Measurements from ENCODE around the gene TMEM141.
A peak's percentile ranks its signal among the peaks of the same experiment; 100 is the strongest.

TMEM141 gene

DNA sequence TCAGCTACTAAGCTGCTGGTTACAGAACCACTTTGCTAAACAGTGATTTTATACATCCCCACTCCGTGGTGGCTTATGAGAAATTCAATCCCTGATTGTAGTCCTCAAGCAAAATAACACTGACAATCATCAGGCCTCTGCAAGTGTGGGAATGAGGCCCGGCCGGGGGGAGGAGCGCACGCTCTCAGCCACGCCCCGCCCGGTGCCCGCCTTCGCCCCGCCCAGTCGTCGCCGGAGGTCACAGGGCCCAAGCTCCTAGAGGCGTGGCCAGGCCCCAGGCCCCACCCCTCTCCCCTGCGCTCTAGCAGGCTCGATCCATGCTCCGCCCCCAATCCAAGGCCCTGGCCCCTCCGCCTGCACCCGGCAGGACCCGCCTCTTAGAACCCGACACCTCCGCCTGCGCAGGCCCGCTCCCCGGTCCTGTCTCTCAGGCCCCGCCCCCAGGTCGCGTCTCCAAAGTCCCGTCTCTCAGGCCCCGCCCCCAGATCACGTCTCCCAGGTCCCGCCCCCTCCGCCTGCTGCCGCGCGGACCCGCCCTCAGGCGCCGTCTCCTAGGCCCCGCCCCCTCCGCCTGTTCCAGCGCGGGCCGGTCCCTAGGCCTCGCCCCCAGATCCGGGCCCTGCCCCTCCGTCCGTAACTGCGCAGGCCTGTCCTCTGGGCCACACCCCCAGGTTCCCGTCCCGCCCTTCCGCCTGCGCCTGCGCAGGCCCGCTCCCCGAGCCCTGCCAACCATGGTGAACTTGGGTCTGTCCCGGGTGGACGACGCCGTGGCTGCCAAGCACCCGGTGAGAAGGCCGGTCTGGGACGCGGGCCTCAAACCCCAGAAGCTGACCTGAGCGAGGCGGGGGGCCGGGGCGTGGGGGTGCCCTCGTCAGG, at the start of gene TMEM141:
TMEM141 (plus strand) TSS at position 705 of the 876 bp plus-strand sequence; CDS start at position 732, 27 bp downstream.
- DNase-seq: peak; percentile 100

DNA sequence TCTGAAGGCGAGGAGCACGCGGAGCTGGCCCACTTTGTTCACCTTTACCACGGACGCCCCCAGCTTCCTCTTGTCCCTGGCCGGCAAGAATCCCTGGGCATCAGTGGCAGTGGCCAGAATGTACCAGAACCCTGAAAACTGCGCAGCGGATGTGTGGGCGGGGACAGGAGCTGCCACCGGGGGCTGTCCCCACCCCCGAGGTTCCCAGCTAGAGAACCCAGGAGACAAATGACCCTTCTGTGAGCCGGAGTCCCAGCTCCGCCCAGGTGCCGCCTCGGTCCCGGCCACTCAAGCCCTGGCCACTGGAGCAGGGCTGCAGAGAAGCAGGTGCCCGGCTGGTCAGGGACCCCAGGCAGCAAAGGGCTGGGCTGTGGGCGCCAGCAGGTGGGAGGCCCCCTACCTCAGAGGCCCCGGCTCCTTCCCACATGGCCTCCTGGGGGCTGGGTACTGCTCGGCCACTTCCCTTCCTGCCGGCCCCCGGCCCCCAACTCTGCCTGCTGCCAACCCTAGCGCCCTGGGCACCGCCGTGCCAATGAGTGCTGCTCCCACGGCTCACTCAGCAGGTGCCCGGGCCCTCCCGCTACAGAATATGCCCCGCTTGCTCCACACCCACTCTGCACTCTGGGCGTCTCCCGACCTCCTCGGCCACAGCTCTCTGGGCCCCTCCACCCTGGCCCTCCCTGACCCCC, 49.1 kb upstream of the TMEM141 start:
- DNase-seq: no peak

DNA sequence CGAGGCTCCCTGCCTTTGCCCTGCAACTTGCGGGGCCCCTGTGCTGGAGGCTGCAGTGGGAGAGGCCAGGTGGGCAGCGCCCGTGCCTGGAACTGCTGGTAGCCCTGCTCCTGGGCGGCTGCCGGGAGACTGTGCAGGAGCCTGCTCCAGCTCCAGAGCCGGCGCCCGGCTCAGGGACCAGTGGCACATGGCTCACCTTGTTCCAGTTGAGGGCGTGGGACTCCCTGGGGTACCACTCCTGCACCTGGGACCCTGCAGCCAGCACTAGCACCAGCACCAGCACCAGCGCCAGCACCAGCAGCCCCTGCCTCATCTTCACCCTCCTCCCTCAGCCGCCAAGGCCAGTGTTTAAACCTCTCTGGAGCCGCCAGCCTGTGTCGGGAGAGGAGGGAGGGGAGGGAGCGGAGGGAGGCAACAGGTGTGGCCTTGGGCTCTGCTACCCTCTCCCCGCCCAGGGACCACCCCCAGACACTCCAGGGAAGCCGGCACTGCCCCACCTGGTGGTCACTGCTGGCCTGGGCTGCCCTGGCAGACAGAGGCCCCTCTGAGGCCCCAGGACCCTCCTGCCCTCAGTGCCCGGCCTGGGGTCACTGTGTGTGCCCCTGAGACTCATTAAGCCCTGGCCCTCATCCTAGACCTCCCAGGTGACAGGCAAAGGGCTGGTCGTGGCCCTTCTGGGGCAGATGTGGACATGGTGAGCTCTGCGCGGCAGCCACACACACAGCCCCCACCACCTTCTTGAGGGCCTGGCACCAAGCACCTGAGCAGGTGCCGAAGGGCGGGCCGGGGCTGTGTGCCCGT, 48.4 kb upstream of the TMEM141 start, which contains the start of gene LCN10:
LCN10 (minus strand) TSS at position 350 of the 801 bp plus-strand sequence; CDS start at position 313, 37 bp downstream.
- no peak for DNase-seq

DNA sequence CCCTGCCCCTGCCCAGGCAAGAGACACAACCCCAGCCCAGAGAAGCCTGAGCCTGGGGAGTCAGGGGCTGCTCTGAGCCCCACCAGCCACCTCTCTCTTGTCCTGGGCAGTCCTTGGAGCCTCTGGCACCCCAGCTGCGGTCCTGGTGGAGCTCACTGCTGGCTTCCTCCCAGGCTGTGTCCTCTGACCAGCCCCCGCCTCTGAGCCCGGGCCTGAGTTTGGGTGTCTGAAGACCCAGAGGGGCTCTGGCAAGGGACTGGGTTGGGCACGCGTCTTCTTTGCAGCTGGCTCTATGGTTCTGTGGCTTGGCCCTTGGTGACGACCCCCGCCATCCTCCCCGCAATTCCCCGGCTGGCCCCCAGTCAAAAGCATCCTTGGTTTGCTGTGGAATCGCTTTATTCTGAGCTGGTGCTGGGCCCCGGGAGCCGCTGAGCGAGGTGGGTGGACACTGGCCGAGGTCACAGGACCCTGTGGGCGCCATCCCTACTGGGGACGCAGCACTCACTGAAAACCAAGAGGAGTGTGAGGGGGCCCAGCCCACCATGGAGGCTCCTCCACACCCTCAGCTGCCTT, 47.4 kb upstream of the TMEM141 start:
- DNase-seq: no peak

DNA sequence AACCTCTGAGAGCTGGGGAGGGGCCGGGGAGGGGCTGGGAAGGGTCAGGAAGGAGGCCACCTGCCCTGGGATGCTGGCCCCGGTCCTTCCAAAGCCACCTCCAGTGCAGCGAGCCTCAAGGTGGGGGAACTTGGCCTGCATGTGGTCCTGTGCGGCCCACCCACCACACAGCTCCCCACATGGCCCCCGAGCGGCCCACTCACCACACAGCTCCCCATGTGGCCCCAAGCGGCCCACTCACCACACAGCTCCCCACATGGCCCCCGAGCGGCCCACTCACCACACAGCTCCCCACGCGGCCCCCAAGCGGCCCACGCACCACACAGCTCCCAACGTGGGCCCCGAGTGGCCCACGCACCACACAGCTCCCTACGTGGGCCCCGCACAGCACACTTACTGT, 46.4 kb upstream of the TMEM141 start:
- DNase-seq: no peak

DNA sequence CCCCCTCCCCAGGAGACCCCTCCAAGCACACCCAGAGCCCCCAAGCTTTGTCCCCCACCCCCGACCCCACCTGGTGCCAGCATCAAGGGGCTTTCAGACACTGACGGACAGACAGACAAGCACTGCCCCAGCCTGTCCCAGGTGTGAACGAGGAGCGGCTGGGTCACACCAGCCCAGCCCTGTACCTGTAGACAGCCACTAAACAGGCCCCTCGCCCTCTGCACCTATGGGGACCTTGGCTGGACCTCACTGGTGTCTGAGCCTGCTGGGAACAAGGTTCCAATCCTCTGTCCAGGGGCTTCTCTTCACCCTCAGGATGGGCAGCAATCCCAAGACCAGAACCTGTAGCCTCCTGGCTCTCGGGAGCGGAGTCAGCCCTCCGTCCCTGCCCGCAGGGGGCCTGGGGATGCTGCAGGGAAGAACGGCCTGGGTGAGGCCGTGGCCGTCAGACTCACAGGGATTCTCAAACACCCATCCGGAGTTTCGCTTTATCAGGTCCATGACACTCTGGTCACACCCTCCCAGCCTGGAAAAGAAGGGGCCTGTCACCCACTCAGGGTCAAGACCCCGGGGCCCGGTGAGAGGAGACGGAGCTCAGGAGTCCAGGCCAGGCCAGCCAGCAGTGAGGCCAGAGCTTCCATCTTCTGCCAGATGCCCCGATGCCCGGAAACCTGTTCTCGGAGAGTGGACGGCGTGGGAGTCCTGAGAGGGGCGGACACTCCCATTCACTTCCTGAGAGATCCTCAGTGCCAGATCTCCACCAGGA, 45.6 kb upstream of the TMEM141 start:
- no peak for DNase-seq

DNA sequence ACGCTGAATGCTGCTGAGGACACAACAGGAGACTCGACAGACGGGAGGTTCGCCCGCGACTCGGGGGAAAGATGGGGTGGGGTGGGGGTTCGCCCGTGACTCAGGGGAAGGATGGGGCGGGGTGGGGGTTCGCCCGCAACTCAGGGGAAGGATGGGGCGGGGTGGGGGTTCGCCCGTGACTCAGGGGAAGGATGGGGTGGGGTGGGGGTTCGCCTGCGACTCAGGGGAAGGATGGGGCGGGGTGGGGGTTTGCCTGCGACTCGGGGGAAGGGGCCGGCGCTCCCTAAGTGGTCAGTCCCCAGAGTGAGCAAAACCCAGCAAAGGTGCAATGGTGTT, 45.0 kb upstream of the TMEM141 start:
- no peak for DNase-seq

DNA sequence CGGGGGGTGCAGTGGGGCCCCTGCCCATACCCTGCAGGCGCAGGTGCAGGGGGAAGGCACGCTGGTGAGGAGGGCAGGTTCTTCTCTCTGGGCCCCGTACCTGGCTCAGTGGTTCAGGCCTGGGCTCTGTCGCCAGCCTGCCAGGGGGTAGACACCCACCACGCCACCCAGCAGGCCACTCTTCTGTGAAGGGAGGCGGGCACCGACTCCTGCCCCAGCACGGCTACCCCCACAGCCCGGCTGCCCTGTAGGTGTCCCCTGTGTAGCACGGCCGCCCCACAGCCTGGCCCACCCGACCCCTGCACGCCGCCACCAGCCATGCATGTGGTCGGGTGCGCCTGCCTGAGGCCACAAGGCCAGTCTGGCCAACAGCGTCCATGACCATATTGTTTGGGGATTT, 44.5 kb upstream of the TMEM141 start:
- no peak for DNase-seq

DNA sequence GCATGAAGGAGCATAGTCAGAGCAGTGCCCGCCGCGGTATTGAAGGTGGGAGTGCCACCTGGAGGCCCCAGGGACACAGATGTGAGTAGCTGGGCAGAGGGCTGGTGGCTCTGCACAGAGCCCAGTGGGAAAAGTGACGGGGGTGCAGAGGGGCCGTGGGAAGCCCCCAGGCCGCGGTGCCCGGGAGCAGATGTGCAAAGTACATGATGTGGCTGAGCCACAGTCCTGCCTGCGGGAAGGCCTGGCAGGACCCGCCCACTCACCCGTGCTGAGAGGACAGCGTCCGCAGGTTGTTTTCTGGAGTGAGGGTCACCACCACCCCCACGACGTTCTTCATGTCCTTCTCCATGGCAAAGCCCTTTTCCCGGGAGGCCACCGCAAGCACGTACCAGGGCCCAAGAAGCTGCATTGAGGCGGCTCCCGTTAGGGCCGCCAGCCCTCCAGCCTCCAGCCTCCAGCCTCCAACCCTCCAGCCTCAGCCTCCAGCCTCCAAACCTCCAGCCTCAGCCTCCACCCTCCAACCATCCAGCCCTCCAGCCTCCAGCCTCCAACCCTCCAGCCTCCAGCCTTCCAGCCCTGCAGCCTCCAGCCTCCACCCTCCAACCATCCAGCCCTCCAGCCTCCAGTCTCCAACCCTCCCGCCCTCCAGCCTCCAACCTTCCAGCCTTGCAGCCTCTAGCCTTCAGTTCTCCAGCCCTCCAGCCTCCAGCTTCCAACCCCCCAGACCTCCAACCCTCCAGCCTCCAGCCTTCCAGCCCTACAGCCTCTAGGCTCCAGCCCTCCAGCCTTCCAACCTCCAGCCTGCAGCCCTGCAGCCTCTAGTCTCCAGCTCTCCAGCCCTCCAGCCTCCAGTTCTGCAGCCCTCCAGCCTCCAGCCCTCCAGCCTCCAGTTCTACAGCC, 43.7 kb upstream of the TMEM141 start:
- no peak for DNase-seq

DNA sequence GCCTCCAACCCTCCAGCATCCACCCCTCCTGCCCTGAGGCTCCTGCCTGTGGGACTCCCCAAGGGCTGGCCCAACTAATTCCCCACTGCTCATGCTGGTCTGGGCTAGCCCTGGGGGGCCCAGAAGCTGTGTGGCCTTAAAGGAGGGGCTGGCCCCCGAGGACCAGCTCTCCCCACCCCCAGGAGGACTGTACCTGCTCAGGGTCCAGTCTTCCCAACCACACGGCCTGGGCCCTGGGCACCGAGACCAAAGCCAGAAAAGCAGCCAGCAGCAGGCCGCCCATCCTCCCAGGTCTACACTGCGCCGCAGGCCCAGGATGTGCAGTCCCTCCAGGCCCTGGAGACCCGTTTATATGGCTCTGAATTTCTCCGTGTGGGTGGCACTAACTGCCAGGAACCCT, 42.9 kb upstream of the TMEM141 start, which contains the start of gene LCN6:
LCN6 (minus strand) TSS at position 325 of the 400 bp plus-strand sequence; CDS start at position 283, 42 bp downstream.
- DNase-seq: no peak

DNA sequence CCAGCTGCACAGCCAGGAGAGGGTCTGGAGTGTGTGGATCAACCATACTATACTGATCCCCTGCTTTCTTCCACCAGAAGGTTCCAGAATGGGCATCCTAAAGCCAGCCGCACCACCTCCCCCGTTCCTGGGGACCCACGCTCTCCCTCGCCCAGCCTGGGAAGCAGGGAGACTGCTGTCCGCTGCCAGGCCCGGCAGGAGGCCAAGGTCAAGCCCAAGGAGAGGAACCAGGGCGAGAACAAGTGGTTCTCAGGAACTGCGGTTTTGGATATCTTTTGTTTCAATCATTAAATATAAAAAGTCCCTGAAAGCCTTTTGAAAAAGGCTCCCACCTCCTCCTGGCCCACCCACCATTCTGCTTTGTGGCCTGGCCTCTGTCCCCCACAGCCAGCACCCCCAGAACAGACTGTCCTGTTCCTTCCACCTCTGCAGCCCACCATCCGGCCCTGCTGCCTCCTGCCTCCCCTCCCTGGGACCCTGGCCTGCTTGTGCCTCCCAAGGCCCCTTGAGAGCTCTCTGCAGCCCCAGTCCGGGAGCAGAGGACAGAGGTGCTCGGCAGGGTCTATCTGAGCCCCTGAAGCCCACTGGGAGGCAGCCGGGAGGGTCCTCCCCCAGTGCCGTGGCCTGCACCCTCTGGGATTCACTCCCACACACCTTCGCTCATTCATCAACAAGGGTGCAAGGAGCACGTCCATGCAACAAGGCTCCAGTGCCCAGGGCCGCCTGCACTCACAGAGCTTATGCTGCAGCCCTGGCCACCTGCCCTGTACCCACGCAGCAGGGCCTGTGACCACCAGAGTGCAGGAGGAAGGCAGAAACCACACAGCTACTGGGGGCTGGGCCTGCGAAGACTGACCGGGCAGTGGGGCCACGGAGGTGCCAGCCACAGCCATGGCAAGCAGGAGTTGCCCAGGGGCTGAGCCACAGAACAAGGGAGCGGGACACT, 42.2 kb upstream of the TMEM141 start:
- no peak for DNase-seq

DNA sequence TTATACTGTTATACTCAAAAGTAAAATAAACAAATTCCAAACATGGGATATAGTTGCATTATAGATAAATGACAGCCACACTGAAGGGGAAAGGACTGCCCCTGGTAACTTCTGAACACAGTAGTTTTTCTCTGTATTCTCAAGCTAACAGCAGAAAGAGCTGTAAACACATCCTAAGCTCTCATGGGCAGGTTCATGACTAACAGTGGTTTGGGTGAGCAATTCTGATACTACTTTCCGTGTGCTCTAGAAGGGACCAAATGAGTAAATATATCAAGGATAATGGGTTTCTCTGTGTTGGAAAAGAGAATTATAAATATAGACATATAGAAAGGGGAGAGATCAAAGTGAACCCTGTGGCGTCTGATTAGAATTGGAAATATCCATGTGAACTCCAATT, 40.6 kb upstream of the TMEM141 start:
- no peak for DNase-seq

DNA sequence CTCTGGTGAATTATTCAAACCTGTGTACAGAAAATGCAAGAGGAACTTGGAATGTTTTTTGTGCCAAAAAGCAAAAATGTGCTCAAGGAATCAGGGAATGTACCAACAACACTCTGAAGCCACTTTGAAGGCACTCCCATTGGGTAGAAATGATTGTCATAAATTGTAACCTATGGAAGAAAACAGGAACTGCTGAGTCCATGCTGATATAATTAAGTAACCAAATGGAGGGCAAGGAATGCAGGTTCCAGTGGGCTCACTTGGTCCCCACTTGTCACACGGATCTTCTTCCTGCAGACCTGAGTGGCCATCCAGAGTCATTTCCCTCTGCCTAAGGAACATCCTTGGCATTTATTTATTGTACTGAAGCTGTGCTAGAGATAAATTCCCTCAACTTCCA, 39.9 kb upstream of the TMEM141 start:
- no peak for DNase-seq

DNA sequence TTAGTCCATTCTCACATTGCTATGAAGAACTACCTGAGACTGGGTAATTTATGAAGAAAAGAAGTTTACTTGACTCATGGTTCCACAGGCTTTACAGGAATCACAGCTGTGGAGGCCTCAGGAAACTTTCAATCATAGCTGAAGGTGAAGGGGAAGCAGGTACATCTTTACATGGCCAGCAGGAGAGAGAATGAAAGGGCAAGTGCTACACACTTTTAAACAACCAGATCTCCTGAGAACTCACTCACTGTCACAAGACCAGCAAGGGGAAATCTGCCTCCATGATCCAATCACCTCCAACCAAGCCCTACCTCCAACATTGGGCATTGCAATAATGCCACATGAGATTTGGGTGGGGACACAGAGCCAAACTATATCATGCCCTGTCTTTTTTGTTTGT, 39.3 kb upstream of the TMEM141 start:
- no peak for DNase-seq

DNA sequence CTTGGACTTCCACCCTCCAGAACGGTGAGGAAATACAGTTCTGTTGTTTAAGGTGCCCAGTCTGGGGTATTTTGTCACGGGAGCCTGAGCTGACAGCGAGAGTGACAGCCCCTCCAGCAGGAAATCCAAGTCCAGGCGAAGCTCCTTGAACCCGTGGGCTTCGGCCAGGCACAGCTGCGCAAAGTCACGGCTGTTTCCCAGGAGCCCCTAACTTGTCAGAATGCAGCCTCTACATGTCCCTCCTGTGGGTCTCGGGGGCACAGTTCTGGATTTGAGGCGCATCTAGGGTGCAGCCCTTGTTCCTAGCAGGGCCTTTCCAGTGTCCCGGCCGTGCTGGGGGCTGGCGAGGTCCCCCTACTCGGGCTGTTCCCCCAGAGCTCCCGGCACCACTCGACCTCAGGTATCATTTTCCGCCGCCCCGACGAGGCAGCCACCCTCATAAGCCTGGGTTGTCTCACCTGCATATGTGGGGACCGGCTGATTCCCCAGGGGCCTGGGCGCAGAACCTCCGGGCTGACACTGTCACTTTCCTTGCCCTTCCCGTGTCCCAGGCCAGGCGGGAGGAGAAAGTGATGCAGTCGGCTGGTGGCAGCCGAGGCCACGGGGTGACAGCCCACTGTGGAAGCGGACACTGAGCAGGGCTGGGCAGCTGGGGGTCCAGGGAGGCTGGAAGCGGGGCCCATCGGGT, 37.6 kb upstream of the TMEM141 start:
- no peak for DNase-seq

DNA sequence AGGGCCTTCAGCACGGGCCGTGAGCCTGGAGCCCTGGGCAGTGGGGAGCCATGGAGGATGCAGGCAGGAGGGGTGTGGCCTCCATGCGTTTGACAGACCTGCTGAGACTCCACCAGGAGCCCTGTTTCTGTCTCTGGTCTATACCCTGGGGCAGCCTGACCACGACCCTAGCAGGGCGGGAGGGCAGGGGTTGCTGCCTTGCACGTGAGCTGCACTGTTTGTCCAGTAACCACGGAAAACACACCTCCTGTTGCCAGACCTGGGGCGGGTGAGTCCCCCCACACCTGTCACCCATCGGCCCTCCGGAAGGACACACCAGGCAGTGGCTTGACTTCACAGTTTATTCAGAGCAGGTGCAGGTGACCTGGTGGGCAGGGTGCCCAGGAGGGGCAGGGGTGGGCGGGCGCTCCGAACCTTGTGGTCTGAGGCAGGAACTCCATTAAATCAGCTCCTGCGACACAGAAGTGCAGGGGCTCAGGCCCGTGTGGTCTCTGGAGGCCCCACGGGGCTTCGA, 37.0 kb upstream of the TMEM141 start:
- no peak for DNase-seq

DNA sequence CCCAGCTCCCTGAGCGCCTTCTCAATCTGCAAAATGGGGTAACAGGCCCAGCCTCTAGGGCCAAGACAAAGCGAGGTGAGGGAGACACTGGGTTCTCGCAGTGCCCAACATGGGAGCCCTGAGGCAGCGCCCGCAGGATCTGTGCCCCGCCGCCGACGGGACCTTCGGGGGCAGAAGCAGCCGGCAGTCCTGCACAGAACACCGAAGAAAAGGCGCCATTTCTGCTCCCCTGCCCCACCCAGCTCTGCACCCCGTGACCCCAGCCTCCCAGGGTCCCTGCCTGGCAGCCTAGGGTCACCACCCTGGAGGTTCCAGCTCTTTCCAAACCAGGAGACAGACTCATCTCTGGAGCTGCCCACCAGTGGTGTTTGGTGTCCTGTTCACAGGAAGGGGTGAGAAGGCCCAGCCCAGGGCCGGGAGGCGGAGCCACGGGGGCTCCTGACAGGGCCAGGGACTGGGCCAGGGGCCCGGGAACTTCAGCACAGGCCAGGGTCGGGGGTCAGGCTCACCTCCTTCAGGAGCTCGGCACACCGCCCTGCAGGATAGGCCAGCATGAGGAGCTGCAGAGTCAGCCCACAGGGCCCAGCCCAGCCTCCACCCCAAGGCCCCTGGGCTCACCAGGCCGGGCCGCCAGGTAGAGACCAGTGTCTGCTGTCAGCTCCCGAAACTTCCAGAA, 36.4 kb upstream of the TMEM141 start:
- no peak for DNase-seq

All from stimulated activated CD4-positive, alpha-beta T cell treated with anti-CD3 and anti-CD28 coated beads, Interleukin-1b, Interleukin-23, amount 100 ng/mL, for 48 hours (primary cell).